Measurements from ENCODE around the gene ZNF335. TPM values are rescaled to one million over a fixed set of nuclear protein-coding genes. Genes with fewer than 3 reads are reported as not detected.

Gene ZNF335
- 15.3 and 16.2 TPM in 2 replicates for total RNA-seq

DNA sequence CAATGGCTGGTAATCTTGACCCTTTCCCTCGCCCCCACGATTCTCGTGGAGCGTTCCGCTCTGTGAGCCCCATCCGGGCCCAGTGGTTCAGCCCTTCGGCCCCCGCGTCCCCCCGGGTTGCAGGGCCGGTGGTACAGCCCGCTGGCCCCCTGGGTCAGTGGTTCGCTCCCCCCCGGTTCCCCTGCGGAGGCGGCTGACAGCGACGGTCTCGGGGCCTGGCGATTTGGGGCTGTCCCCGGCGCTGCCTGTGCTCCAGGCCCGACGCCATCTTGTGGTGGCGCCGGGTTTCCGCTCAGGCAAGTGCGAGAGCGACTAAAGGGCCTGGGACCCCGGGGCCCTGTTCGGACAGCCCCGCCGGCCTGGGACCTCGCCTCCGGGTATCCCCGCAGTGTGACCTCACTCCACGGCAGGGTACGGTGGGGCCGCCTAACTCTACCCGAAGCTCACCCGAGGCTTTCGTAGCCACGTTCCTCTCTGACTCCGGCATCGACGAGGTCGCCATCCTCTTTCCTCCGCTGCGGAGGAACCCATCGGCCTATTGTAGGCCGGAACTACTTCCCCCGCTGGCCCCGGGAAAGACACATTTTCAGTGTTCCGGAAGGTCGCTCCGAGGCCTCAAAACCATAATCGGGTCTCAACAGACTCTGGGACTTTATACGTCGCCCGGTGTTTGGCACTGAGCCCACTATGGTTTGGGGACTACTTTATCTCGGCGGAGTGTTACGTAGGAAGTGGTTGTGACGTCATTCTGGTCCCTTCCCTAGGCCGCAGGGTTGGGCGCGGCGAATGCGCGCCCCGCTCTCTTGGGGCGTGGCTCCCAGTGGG, at the start of gene ZNF335:
TSS of gene ZNF335 (minus strand) at position 529 of the 825 bp plus-strand sequence. CDS start 793 bp downstream, outside the sequence.

GRCh38 chr20:45934586-45935415, 37.2 kb downstream of the ZNF335 start, which contains the start of gene PCIF1:
PCIF1 (plus strand) TSS chr20:45934683; CDS start chr20:45939000, 4,317 bp downstream.

GRCh38 chr20:45911486-45912343, 60.3 kb downstream of the ZNF335 start, which contains the start of gene PLTP:
PLTP (minus strand) TSS chr20:45912155; CDS start chr20:45911452, 703 bp downstream.

Other genes starting within 250 kb of the ZNF335 start
- gene SPINT4, start 249.9 kb downstream of the ZNF335 start, total RNA-seq = not detected in 2 replicates
- gene WFDC3, start 180.3 kb downstream of the ZNF335 start, total RNA-seq = 0.33 and 0.58 TPM in 2 replicates
- 10.6 and 17.5 TPM in 2 replicates for gene DNTTIP1, start 180.2 kb downstream of the ZNF335 start, total RNA-seq
- gene UBE2C, start 159.6 kb downstream of the ZNF335 start, total RNA-seq = 3.0 and 27.8 TPM in 2 replicates
- gene TNNC2, start 144.9 kb downstream of the ZNF335 start, total RNA-seq = 1.0 and 2.2 TPM in 2 replicates
- 153 and 201 TPM in 2 replicates for gene SNX21, start 138.4 kb downstream of the ZNF335 start, total RNA-seq
- 42.7 and 44.1 TPM in 2 replicates for gene ACOT8, start 114.8 kb downstream of the ZNF335 start, total RNA-seq
- 6.8 and 9.1 TPM in 2 replicates for gene ZSWIM3, start 114.6 kb downstream of the ZNF335 start, total RNA-seq
- gene ZSWIM1, start 91.0 kb downstream of the ZNF335 start, total RNA-seq = 3.9 and 7.3 TPM in 2 replicates
- gene SPATA25, start 84.6 kb downstream of the ZNF335 start, total RNA-seq = 1.5 and 3.5 TPM in 2 replicates
- gene NEURL2, start 81.0 kb downstream of the ZNF335 start, total RNA-seq = 6.4 and 13.9 TPM in 2 replicates
- 114 and 252 TPM in 2 replicates for gene CTSA, start 80.9 kb downstream of the ZNF335 start, total RNA-seq
- 39.0 and 162 TPM in 2 replicates for gene PLTP, start 60.0 kb downstream of the ZNF335 start, total RNA-seq
- gene PCIF1, start 37.5 kb downstream of the ZNF335 start, total RNA-seq = 10.3 and 16.3 TPM in 2 replicates
- gene MMP9, start 36.7 kb upstream of the ZNF335 start, total RNA-seq = not detected in 2 replicates
- gene SLC12A5, start 57.0 kb upstream of the ZNF335 start, total RNA-seq = 0.17 TPM in 1 of 2 replicates, not detected in the other
- 7.9 and 9.1 TPM in 2 replicates for gene NCOA5, start 117.8 kb upstream of the ZNF335 start, total RNA-seq
- gene CD40, start 146.1 kb upstream of the ZNF335 start, total RNA-seq = 2.6 and 8.8 TPM in 2 replicates

Measured in smooth muscle cell of trachea (primary cell).